ENCODE data around the gene PVALB. TPM values are rescaled to one million over a fixed set of nuclear protein-coding genes. Genes with fewer than 3 reads are reported as not detected.

Gene PVALB
- total and polyA plus RNA-seq, 10 of the 15 experiments (the other 5 are each of a cell fraction or from before 2014, with no cell fraction given), result not detected

- TF ChIP-seq NRF1 (conservative IDR thresholded peaks at IDR 0.05; ENCODE audit: low read depth, low read length) (no peak), PAX8 (IDR thresholded peaks at IDR 0.05) (no peak), DPF2 (IDR thresholded peaks at IDR 0.05) (peak; percentile 96), GATAD2B (conservative IDR thresholded peaks at IDR 0.05; ENCODE audit: low read depth) (peak; percentile 98), ZNF207 (IDR thresholded peaks at IDR 0.05; ENCODE audit: borderline replicate concordance) (peak; percentile 94), USF2 (IDR thresholded peaks at IDR 0.05; ENCODE audit: borderline replicate concordance, low read depth, low read length) (no peak), BACH1 (IDR thresholded peaks at IDR 0.05; ENCODE audit: borderline replicate concordance) (peak; percentile 47), CHD2 (IDR thresholded peaks at IDR 0.05; ENCODE audit: borderline replicate concordance, low read depth, low read length) (peak; percentile 48; the same call in 1 of the 2 replicates), IKZF1 (conservative IDR thresholded peaks at IDR 0.05) (peak; percentile 99), BHLHE40 (IDR thresholded peaks at IDR 0.05; ENCODE audit: borderline replicate concordance in 1 of 2, low read depth in 2 of 2, low read length in 1 of 2) (peak; percentile 33 to 86), NFIC (IDR thresholded peaks at IDR 0.05; ENCODE audit: low read depth, low read length) (peak; percentile 78), NBN (IDR thresholded peaks at IDR 0.05) (peak; percentile 95), TCF12 (IDR thresholded peaks at IDR 0.05; ENCODE audit: low read depth, low read length) (peak; percentile 98), MYB (IDR thresholded peaks at IDR 0.05; ENCODE audit: borderline replicate concordance, low read depth, low read length) (no peak), CTCF (IDR thresholded peaks at IDR 0.05 in 2 of 3, conservative IDR thresholded peaks at IDR 0.05 in 1 of 3; ENCODE audit: control insufficient read depth in 2 of 3, extremely low read depth in 1 of 3, insufficient read depth in 1 of 3, low read depth in 3 of 3, low read length in 3 of 3) (no peak), SP1 (IDR thresholded peaks at IDR 0.05; ENCODE audit: low read depth, low read length) (peak; percentile 75), ZBTB4 (CRISPR knock-in tag; IDR thresholded peaks at IDR 0.05) (peak; percentile 47; the same call in 1 of the 2 replicates), YY1 (IDR thresholded peaks at IDR 0.05; ENCODE audit: low read depth, low read length) (peak; percentile 84), SMC3 (IDR thresholded peaks at IDR 0.05; ENCODE audit: borderline replicate concordance, low read length) (peak; percentile 11; the same call in 1 of the 2 replicates), CREM (IDR thresholded peaks at IDR 0.05; ENCODE audit: low read depth) (peak; percentile 79; the same call in 1 of the 2 replicates), FOS (IDR thresholded peaks at IDR 0.05; ENCODE audit: borderline replicate concordance, extremely low read depth, insufficient read length) (no peak), STAT3 (IDR thresholded peaks at IDR 0.05; ENCODE audit: low read depth, low read length) (0 out of 2 replicates have a peak, but pooled peaks have one; percentile 4), RELA (IDR thresholded peaks at IDR 0.05; ENCODE audit: borderline replicate concordance, partially characterized antibody) (peak; percentile 32), RBBP5 (conservative IDR thresholded peaks at IDR 0.05) (no peak), TARDBP (IDR thresholded peaks at IDR 0.05; ENCODE audit: borderline replicate concordance) (peak; percentile 30; the same call in 1 of the 2 replicates), EED (IDR thresholded peaks at IDR 0.05; ENCODE audit: low read depth) (peak; percentile 98), KLF5 (IDR thresholded peaks at IDR 0.05; ENCODE audit: partially characterized antibody) (no peak)
Observed at GRCh38 chr22:36860821-36861659, 44.2 kb upstream of the PVALB start, which contains the start of gene NCF4 (continued).

All from GM12878 (cell line).